ENCODE data around the gene TVP23A. TPM values are rescaled to one million over a fixed set of nuclear protein-coding genes. Genes with fewer than 3 reads are reported as not detected.

TVP23A gene
- total and polyA plus RNA-seq, 10 of the 15 experiments (the other 5 are each of a cell fraction or from before 2014, with no cell fraction given) = 1.1 to 6.4 (median 2.2) TPM

DNA sequence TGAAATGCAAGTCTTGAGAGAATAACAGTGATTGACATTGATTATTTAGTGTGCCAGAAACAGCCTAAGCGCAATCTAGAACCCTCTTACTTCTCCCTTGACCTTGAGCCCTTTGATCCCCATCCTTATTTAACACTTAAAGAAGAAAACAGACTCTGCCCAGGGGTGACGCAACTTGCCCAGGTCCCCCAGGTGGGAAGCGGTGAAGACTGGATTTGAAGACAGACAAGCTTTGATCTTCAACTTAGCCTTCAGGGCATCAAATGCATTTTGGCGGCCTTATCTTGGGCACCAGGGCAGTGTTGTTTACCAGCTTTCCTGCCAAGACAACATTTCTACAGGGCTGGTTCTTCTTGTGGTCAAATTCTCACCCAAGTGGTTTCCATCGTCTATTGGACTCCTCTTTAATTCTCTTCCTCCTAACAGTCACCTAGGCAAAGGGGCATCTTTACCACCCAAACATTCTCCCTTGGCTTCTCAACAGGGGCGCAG lies 49.6 kb upstream of the TVP23A start:
- 51% methylated on average over 6 of the region's 6 CpGs for WGBS (ENCODE audit: insufficient coverage, insufficient replicate concordance, low lambda C conversion rate, missing lambda C conversion rate)
- H4K20me1 ChIP-seq (ENCODE audit: control insufficient read depth, insufficient read depth) = no peaks in the 10 kb centered on the region
- no peaks in the 10 kb centered on the region for H3K36me3 ChIP-seq (ENCODE audit: control insufficient read depth in 2 of 2, insufficient read depth in 2 of 2, low read length in 1 of 2)
- H3K9ac ChIP-seq (ENCODE audit: control insufficient read depth, insufficient read depth, low read length) = 0 out of 2 replicates have a peak overlapping the region, but pooled peaks have one; percentile 7
- peak overlapping the region; percentile 47; the same call in 1 of the 2 replicates for H3K4me3 ChIP-seq
- ChIA-PET RAD21 (ENCODE audit: unreplicated experiment) (interaction anchor here (0.6 to 5.4 kb wide), 18 partner anchors 9 to 130 kb away, joined by 3 to 51 read pairs (median 4); partner anchors contain the start of genes CIITA, DEXI and NUBP1), CTCF (interaction anchor here (0.7 to 3.4 kb wide), 8 partner anchors 10 to 130 kb away, joined by 3 to 21 read pairs (median 6); partner anchors contain the start of gene CIITA), SMC1A (ENCODE audit: uncharacterized antibody, unreplicated experiment) (interaction anchor here (0.7 to 9.7 kb wide), 14 partner anchors 10 to 130 kb away, joined by 3 to 95 read pairs (median 6); partner anchors contain the start of genes CIITA and NUBP1), POLR2A (interaction anchor here (0.7 to 3.9 kb wide), 10 partner anchors 9 to 93 kb away, joined by 3 to 32 read pairs (median 4); partner anchors contain the start of gene CIITA)
- no peaks in the 10 kb centered on the region for H3K9me3 ChIP-seq (replicated peaks; ENCODE audit: control insufficient read depth, insufficient read depth, low read length)
- BruUV-seq (replicated peaks) = TSS peak; percentile 95
- no peak overlapping the region for H3K27ac ChIP-seq (ENCODE audit: control insufficient read depth, insufficient read depth)
- peak; percentile 0; the same call in 2 of the 3 replicates for ATAC-seq
- in situ Hi-C loops (cut with MboI) (no loop called here), intact Hi-C loops (cut with micrococcal nuclease; ENCODE audit: unreplicated experiment) (loop anchor here (1.0 kb wide), 1 partner anchor 9 kb away; the partner anchor contains the start of gene CIITA)
- no peak overlapping the region; the same call in 1 of the 2 replicates for H2AFZ ChIP-seq (ENCODE audit: control insufficient read depth, low read depth, low read length)
- H3K79me2 ChIP-seq (ENCODE audit: control insufficient read depth, insufficient read depth, low read length) = no peaks in the 10 kb centered on the region
- peaks cover 65% of the 10 kb centered on the region for H3K4me1 ChIP-seq (ENCODE audit: control insufficient read depth, insufficient read depth, low read length)
- H3K27me3 ChIP-seq (replicated peaks in 1 of 2; ENCODE audit: control insufficient read depth in 2 of 2, insufficient read depth in 2 of 2, low read length in 1 of 2) = no peaks in the 10 kb centered on the region
- peak overlapping the region; percentile 99 for H3K4me2 ChIP-seq (ENCODE audit: control insufficient read depth, insufficient read depth)
- no peak for DNase-seq (ENCODE audit: low read depth, low spot score)
- FAIRE-seq = no peak
- no peak for TF ChIP-seq CBFB (IDR thresholded peaks at IDR 0.05; ENCODE audit: low read depth)
- 0 out of 2 replicates have a peak, but pooled peaks have one; percentile 41 for TF ChIP-seq RCOR1 (conservative IDR thresholded peaks at IDR 0.05; ENCODE audit: low read depth, low read length)

DNA sequence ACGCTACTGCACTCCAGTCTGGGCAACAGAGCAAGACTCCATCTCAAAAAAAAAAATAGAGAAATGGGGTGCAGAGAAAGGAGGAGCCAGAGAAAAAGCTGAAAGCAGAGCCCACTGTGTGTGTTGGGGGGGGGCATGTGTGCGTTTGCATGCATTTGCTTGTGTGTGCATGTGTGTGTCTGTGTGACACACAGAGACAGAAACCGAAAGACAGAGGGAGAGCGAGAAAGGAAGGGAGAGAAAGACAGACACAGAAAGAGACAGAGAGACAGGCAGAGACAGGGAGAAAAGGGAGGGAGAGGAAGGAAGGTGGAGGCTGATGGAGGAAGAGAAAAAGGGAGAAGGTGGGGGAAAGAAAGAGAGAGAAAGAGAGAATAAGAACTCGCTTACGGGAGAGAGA lies 48.6 kb upstream of the TVP23A start:
- no peaks in the 10 kb centered on the region for H4K20me1 ChIP-seq (ENCODE audit: control insufficient read depth, insufficient read depth)
- POLR2A ChIA-PET = interaction anchor here (0.6 to 3.9 kb wide), 7 partner anchors 10 to 810 kb away, joined by 3 to 32 read pairs (median 5); partner anchors contain the start of gene CIITA
- ATAC-seq (no peak), FAIRE-seq (no peak), DNase-seq (ENCODE audit: low read depth, low spot score) (no peak)
- RAD21 ChIA-PET (ENCODE audit: unreplicated experiment) = interaction anchor here (0.7 to 5.4 kb wide), 5 partner anchors 10 to 202 kb away, joined by 3 to 51 read pairs (median 9); partner anchors contain the start of genes CIITA and NUBP1
- 31% methylated on average over 6 of the region's 6 CpGs for WGBS (ENCODE audit: insufficient coverage, insufficient replicate concordance, low lambda C conversion rate, missing lambda C conversion rate)
- CTCF ChIA-PET = interaction anchor here (0.7 to 3.0 kb wide), 5 partner anchors 10 to 131 kb away, joined by 3 to 11 read pairs (median 6); partner anchors contain the start of gene CIITA
- H3K9ac ChIP-seq (ENCODE audit: control insufficient read depth, insufficient read depth, low read length) = no peak overlapping the region; the same call in 1 of the 2 replicates
- peak overlapping the region; percentile 70 for H2AFZ ChIP-seq (ENCODE audit: control insufficient read depth, low read depth, low read length)
- no peaks in the 10 kb centered on the region for H3K79me2 ChIP-seq (ENCODE audit: control insufficient read depth, insufficient read depth, low read length)
- no peaks in the 10 kb centered on the region for H3K9me3 ChIP-seq (replicated peaks; ENCODE audit: control insufficient read depth, insufficient read depth, low read length)
- SMC1A ChIA-PET (ENCODE audit: uncharacterized antibody, unreplicated experiment) = interaction anchor here (0.8 to 9.7 kb wide), 6 partner anchors 11 to 129 kb away, joined by 3 to 95 read pairs (median 20); partner anchors contain the start of gene CIITA
- H3K4me3 ChIP-seq = no peak overlapping the region
- no TSS peak for BruUV-seq (replicated peaks)
- peaks cover 64% of the 10 kb centered on the region for H3K4me1 ChIP-seq (ENCODE audit: control insufficient read depth, insufficient read depth, low read length)
- in situ Hi-C loops (cut with MboI) (no loop called here), intact Hi-C loops (cut with micrococcal nuclease; ENCODE audit: unreplicated experiment) (no loop called here)
- no peaks in the 10 kb centered on the region for H3K36me3 ChIP-seq (ENCODE audit: control insufficient read depth in 2 of 2, insufficient read depth in 2 of 2, low read length in 1 of 2)
- H3K4me2 ChIP-seq (ENCODE audit: control insufficient read depth, insufficient read depth) = peak overlapping the region; percentile 99
- H3K27ac ChIP-seq (ENCODE audit: control insufficient read depth, insufficient read depth) = peak overlapping the region; percentile 31; the same call in 1 of the 2 replicates
- H3K27me3 ChIP-seq (replicated peaks in 1 of 2; ENCODE audit: control insufficient read depth in 2 of 2, insufficient read depth in 2 of 2, low read length in 1 of 2) = no peaks in the 10 kb centered on the region
- TF ChIP-seq CHD2 (IDR thresholded peaks at IDR 0.05; ENCODE audit: borderline replicate concordance, low read depth, low read length) = no peak
- TF ChIP-seq IKZF2 (IDR thresholded peaks at IDR 0.05) = peak; percentile 59; a peak in 3 of 4 replicates
- TF ChIP-seq EZH2 (IDR thresholded peaks at IDR 0.05; ENCODE audit: borderline replicate concordance, control insufficient read depth, low read depth, low read length) = no peak
- TF ChIP-seq BACH1 (IDR thresholded peaks at IDR 0.05; ENCODE audit: borderline replicate concordance) = no peak
- TF ChIP-seq, protein P1, sequence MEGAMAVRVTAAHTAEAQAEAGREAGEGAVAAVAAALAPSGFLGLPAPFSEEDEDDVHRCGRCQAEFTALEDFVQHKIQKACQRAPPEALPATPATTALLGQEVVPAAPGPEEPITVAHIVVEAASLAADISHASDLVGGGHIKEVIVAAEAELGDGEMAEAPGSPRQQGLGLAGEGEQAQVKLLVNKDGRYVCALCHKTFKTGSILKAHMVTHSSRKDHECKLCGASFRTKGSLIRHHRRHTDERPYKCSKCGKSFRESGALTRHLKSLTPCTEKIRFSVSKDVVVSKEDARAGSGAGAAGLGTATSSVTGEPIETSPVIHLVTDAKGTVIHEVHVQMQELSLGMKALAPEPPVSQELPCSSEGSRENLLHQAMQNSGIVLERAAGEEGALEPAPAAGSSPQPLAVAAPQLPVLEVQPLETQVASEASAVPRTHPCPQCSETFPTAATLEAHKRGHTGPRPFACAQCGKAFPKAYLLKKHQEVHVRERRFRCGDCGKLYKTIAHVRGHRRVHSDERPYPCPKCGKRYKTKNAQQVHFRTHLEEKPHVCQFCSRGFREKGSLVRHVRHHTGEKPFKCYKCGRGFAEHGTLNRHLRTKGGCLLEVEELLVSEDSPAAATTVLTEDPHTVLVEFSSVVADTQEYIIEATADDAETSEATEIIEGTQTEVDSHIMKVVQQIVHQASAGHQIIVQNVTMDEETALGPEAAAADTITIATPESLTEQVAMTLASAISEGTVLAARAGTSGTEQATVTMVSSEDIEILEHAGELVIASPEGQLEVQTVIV (IDR thresholded peaks at IDR 0.05; ENCODE audit: borderline replicate concordance, partially characterized antibody) = no peak
- TF ChIP-seq ZNF384 (IDR thresholded peaks at IDR 0.05; ENCODE audit: borderline replicate concordance, low read depth, low read length) = 0 out of 2 replicates have a peak, but pooled peaks have one; percentile 11
- TF ChIP-seq MEF2A (IDR thresholded peaks at IDR 0.05; ENCODE audit: insufficient read depth, low read depth, low read length) = no peak
- no peak for TF ChIP-seq GATAD2B (conservative IDR thresholded peaks at IDR 0.05; ENCODE audit: low read depth)
- TF ChIP-seq, protein P2, sequence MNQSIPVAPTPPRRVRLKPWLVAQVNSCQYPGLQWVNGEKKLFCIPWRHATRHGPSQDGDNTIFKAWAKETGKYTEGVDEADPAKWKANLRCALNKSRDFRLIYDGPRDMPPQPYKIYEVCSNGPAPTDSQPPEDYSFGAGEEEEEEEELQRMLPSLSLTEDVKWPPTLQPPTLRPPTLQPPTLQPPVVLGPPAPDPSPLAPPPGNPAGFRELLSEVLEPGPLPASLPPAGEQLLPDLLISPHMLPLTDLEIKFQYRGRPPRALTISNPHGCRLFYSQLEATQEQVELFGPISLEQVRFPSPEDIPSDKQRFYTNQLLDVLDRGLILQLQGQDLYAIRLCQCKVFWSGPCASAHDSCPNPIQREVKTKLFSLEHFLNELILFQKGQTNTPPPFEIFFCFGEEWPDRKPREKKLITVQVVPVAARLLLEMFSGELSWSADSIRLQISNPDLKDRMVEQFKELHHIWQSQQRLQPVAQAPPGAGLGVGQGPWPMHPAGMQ (IDR thresholded peaks at IDR 0.05; ENCODE audit: borderline replicate concordance) = peak; percentile 8; the same call in 1 of the 2 replicates
